ENCODE results near the gene SPRR2E.
"Not testable (repeated sequence)": the region's sequence is repeated elsewhere in the genome, so short reads cannot be mapped to it uniquely, and the experiment has no call there.

Gene SPRR2E

DNA sequence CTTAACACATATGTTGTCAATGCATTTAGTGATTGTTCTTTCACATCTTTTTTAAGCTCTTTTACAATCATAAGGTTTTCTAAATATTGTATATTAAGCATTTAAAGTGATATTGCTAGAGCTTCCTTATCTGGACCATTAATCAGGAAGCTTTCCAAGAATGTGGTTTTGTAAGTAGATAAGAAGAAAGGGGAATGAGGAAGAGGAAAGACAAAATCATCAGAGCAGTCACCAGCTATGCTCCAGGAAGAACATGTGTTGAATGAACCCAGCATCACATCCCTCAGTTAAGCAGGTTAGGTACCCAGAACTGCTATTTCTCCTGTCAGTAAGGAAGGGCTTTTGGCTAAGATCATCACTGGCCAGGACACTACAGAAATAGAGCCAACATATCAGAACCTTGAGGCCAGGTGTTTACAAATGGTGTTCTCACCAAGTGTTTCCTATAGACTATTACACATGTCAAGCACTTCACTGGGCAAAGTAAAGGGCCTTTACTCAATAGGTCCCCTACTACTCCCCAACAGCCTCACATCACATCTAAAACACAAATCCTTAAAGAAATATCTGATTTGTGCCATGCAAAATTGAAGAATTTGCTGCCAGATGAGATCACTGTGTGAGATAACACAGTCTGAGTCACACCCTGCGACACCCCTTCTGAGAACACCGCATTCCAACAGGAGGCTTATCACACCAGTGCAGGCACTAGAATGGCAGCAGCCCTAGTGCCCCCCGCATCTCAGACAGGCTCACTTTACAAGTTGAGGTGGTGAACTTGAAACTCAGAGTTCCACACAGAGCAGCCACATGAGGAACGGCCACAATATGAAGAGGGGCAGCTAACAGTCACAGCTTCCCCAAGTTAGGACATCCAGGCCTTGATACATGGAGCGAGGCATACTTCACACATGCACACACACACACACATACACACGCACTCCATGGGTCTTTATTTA, 35.2 kb downstream of the SPRR2E start:
- no peak for DNase-seq

- DNase-seq: no peak
These were observed 36.2 kb downstream of the SPRR2E start for GRCh38 chr1:153058154-153058553.

- DNase-seq: no peak
These were observed 37.0 kb downstream of the SPRR2E start, which contains the start of gene SPRR2A for GRCh38 chr1:153057375-153057774. TSS of gene SPRR2A (minus strand) at chr1:153057512. CDS start at chr1:153056735, 777 bp downstream.

DNA sequence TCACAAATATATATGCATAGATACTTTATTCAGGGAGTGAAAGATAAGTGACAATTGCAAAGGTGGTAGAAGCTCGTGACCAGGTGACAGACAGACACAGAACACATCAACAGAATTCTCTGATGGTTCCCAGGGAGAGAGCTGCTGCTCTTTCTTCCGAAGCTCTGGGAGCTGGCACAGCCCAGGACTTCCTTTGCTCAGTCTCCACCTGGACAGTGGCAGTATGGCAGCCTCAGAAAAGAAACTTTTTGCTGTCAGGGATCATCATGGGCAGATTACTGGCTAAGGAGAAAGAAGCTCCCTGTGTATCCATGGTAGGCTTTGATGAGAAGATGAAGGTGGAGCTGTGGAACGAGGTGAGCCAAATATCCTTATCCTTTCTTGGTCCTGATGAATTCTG, 38.2 kb downstream of the SPRR2E start:
- DNase-seq: not testable (repeated sequence)

GRCh38 chr1:153049211-153049610, 45.1 kb downstream of the SPRR2E start:
- DNase-seq: no peak

Data from activated naive CD4-positive, alpha-beta T cell (primary cell).